ENCODE measurements around the gene HAUS7.

The HAUS7 gene

GRCh38 chrX:153462291-153462690 lies 8.1 kb downstream of the HAUS7 start:
- Histone ChIP-seq H3K9ac (ENCODE audit: low read length) (no peak overlapping the region), H3K9me3 (ENCODE audit: low read length) (no peaks in the 10 kb centered on the region), H3K4me3 (ENCODE audit: low read depth in 1 of 2, low read length in 2 of 2) (no peak overlapping the region), H3K36me3 (ENCODE audit: insufficient read depth, low read length) (no peaks in the 10 kb centered on the region), H3K4me1 (ENCODE audit: insufficient read depth, low read length) (no peaks in the 10 kb centered on the region), H3K27ac (ENCODE audit: low read depth, low read length) (no peak overlapping the region), H3K27me3 (ENCODE audit: control insufficient read depth in 1 of 2, insufficient read depth in 2 of 2, low read length in 2 of 2) (peaks cover 5 to 7% of the 10 kb centered on the region in 2 donors)

- H3K4me3 ChIP-seq (ENCODE audit: low read depth in 1 of 2, low read length in 2 of 2) = no peak overlapping the region
- H3K4me1 ChIP-seq (ENCODE audit: insufficient read depth, low read length) = no peaks in the 10 kb centered on the region
- H3K27ac ChIP-seq (ENCODE audit: low read depth, low read length) = no peak overlapping the region
- H3K9me3 ChIP-seq (ENCODE audit: low read length) = no peaks in the 10 kb centered on the region
- no peaks in the 10 kb centered on the region for H3K36me3 ChIP-seq (ENCODE audit: insufficient read depth, low read length)
- H3K27me3 ChIP-seq (ENCODE audit: control insufficient read depth in 1 of 2, insufficient read depth in 2 of 2, low read length in 2 of 2) = peaks cover 7 to 14% of the 10 kb centered on the region in 2 donors
- H3K9ac ChIP-seq (ENCODE audit: low read length) = no peak overlapping the region
These were observed 9.6 kb downstream of the HAUS7 start for GRCh38 chrX:153460826-153461225.

GRCh38 chrX:153459986-153460385 lies 10.4 kb downstream of the HAUS7 start:
- H3K27me3 ChIP-seq (ENCODE audit: control insufficient read depth in 1 of 2, insufficient read depth in 2 of 2, low read length in 2 of 2) = peaks cover 7 to 14% of the 10 kb centered on the region in 2 donors
- H3K4me3 ChIP-seq (ENCODE audit: low read depth in 1 of 2, low read length in 2 of 2) = no peak overlapping the region
- H3K27ac ChIP-seq (ENCODE audit: low read depth, low read length) = no peak overlapping the region
- H3K9me3 ChIP-seq (ENCODE audit: low read length) = no peaks in the 10 kb centered on the region
- H3K36me3 ChIP-seq (ENCODE audit: insufficient read depth, low read length) = no peaks in the 10 kb centered on the region
- no peak overlapping the region for H3K9ac ChIP-seq (ENCODE audit: low read length)
- no peaks in the 10 kb centered on the region for H3K4me1 ChIP-seq (ENCODE audit: insufficient read depth, low read length)

DNA sequence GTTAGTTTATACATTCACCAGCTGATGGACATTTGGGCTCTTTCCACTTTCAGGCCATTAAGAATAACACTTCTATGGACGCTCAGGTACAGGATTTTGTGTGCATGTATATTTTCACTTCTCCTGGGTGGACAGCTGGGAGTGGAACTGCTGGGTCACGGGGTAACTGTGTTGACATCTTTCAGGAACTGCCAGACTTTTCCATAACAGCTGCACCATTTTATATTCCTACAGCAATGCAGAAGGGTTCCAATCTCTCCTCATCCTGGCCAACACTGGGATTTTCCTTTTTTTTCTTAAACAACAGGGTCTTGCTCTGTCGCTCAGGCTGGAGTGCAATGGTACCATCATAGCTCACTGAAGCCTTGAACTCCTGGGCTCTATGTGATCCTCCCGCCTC lies 11.9 kb downstream of the HAUS7 start:
- no peak overlapping the region for H3K4me3 ChIP-seq (ENCODE audit: low read depth in 1 of 2, low read length in 2 of 2)
- H3K36me3 ChIP-seq (ENCODE audit: insufficient read depth, low read length) = no peaks in the 10 kb centered on the region
- H3K4me1 ChIP-seq (ENCODE audit: insufficient read depth, low read length) = no peaks in the 10 kb centered on the region
- H3K9me3 ChIP-seq (ENCODE audit: low read length) = no peaks in the 10 kb centered on the region
- peaks cover 7 to 14% of the 10 kb centered on the region in 2 donors for H3K27me3 ChIP-seq (ENCODE audit: control insufficient read depth in 1 of 2, insufficient read depth in 2 of 2, low read length in 2 of 2)
- no peak overlapping the region for H3K9ac ChIP-seq (ENCODE audit: low read length)
- H3K27ac ChIP-seq (ENCODE audit: low read depth, low read length) = no peak overlapping the region

DNA sequence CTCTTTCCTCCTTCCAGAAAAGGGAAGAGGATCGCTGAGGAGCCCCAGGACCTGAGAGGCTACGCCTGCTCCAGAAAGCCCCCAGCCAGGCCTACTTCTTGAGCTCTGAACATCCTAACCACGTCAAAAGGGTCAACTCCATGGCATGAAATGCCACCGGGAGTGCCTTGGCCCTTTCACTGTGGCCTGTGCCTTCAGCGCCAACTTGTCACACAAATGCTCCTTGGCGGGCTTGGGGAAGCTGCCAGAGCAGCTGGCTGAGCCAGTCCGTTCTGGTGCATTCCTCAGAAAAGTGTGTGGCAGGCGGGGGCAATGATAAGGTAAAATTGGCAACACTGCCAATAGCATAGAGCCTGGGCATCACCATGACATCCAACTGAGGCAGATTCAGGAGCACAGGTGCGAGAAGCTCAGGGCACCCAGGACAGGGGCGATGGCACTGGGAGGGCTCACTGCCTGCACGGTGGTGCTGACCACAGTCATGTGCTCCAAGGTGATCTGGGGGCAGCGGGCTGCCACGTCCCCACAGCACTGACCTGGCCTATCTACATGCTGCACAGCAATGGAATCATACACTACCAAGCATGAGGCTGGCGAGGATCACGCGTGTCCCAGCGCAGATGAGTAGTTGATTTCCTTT lies 12.4 kb downstream of the HAUS7 start:
- no peak overlapping the region for H3K9ac ChIP-seq (ENCODE audit: low read length)

DNA sequence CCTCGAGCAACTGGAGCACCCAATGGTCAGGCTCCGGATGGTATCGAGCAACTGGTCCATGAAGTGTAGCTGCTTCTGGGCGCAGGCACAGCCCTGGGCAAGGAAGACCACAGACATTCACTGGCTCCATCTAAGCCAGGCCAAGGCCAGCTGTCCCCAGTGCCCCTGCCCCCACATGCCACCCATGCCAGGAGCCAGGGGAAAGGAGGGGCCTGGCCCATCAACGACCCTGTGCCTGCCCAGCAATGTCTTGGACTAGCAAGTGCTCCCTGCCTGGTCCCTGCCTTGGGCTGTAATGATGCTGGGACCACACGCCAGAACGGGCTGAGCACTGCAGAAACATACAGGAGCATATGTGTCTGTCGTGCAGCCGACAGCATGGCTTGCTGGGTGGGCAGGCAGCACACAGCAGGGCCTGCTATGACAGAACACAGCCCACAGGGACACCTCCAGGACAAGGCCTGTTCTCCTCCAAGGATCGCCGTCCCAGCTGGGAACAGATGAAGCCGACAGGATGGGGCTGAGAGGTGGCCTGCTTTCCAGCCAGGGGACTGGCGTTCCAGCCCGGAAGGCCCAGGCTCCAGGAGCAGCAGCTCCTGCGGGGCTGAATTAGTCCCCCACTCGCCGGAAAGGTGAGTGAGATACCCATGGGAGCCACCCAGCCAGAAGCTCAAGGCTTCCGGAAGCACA lies 13.1 kb downstream of the HAUS7 start:
- H3K27me3 ChIP-seq (ENCODE audit: control insufficient read depth in 1 of 2, insufficient read depth in 2 of 2, low read length in 2 of 2) = peaks cover 7 to 14% of the 10 kb centered on the region in 2 donors
- no peak overlapping the region for H3K4me3 ChIP-seq (ENCODE audit: low read depth in 1 of 2, low read length in 2 of 2)
- no peaks in the 10 kb centered on the region for H3K4me1 ChIP-seq (ENCODE audit: insufficient read depth, low read length)
- H3K9ac ChIP-seq (ENCODE audit: low read length) = no peak overlapping the region
- no peaks in the 10 kb centered on the region for H3K9me3 ChIP-seq (ENCODE audit: low read length)
- H3K36me3 ChIP-seq (ENCODE audit: insufficient read depth, low read length) = no peaks in the 10 kb centered on the region
- no peak overlapping the region for H3K27ac ChIP-seq (ENCODE audit: low read depth, low read length)

More for the DNA sequence above, 12.4 kb downstream of the HAUS7 start:
- Histone ChIP-seq H3K27ac (ENCODE audit: low read depth, low read length) (no peak overlapping the region), H3K36me3 (ENCODE audit: insufficient read depth, low read length) (no peaks in the 10 kb centered on the region), H3K4me1 (ENCODE audit: insufficient read depth, low read length) (no peaks in the 10 kb centered on the region), H3K27me3 (ENCODE audit: control insufficient read depth in 1 of 2, insufficient read depth in 2 of 2, low read length in 2 of 2) (peaks cover 7 to 14% of the 10 kb centered on the region in 2 donors), H3K9me3 (ENCODE audit: low read length) (no peaks in the 10 kb centered on the region), H3K4me3 (ENCODE audit: low read depth in 1 of 2, low read length in 2 of 2) (no peak overlapping the region)

DNA sequence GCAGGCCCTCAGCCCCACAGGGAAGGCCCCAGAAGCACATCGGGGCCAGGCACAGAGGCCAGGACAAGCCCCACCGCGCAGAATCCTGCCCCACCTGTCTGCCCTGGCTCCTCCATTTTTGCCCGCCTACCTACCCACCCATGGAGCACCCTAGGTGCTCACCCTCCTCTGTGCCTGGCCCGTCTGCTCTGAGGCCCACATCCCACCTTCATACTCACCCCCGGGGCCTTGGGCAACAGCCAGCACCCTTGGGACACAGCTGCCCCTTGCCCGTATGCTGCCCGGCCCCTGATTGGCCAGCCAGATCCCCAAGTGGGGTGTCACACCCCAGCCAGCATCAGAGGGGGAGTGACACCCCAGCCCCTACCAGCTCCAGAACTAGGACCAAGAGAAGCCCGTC lies 13.7 kb downstream of the HAUS7 start:
- no peaks in the 10 kb centered on the region for H3K36me3 ChIP-seq (ENCODE audit: insufficient read depth, low read length)
- no peaks in the 10 kb centered on the region for H3K9me3 ChIP-seq (ENCODE audit: low read length)
- no peaks in the 10 kb centered on the region for H3K4me1 ChIP-seq (ENCODE audit: insufficient read depth, low read length)
- H3K27ac ChIP-seq (ENCODE audit: low read depth, low read length) = no peak overlapping the region
- no peak overlapping the region for H3K9ac ChIP-seq (ENCODE audit: low read length)
- H3K4me3 ChIP-seq (ENCODE audit: low read depth in 1 of 2, low read length in 2 of 2) = no peak overlapping the region
- H3K27me3 ChIP-seq (ENCODE audit: control insufficient read depth in 1 of 2, insufficient read depth in 2 of 2, low read length in 2 of 2) = peaks cover 7 to 14% of the 10 kb centered on the region in 2 donors

GRCh38 chrX:153456161-153456560 lies 14.2 kb downstream of the HAUS7 start:
- Histone ChIP-seq H3K27ac (ENCODE audit: low read depth, low read length) (no peak overlapping the region), H3K4me3 (ENCODE audit: low read depth in 1 of 2, low read length in 2 of 2) (no peak overlapping the region), H3K9me3 (ENCODE audit: low read length) (no peaks in the 10 kb centered on the region), H3K4me1 (ENCODE audit: insufficient read depth, low read length) (no peaks in the 10 kb centered on the region), H3K36me3 (ENCODE audit: insufficient read depth, low read length) (no peaks in the 10 kb centered on the region), H3K9ac (ENCODE audit: low read length) (no peak overlapping the region), H3K27me3 (ENCODE audit: control insufficient read depth in 1 of 2, insufficient read depth in 2 of 2, low read length in 2 of 2) (peaks cover 7 to 14% of the 10 kb centered on the region in 2 donors)

DNA sequence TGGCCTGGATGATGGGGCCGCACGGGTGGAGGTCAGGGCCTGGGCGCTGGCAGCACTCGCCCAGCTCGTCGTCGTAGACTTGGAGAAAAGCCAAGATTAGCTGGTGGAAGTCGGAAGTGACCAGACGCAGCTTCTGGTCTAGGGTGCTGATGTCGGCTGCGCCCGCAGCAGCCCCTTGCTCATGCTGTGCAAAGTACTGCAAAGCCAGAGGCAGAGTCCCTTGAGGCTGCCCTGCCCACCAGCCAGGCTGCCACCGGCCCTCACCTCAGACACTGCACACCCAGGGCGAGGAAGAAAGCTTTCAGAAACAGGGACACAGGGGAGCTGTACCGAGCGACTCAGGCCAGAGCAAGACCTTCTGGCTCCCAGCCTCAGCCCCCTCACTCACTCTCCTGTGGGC lies 14.8 kb downstream of the HAUS7 start:
- no peaks in the 10 kb centered on the region for H3K4me1 ChIP-seq (ENCODE audit: insufficient read depth, low read length)
- H3K36me3 ChIP-seq (ENCODE audit: insufficient read depth, low read length) = no peaks in the 10 kb centered on the region

DNA sequence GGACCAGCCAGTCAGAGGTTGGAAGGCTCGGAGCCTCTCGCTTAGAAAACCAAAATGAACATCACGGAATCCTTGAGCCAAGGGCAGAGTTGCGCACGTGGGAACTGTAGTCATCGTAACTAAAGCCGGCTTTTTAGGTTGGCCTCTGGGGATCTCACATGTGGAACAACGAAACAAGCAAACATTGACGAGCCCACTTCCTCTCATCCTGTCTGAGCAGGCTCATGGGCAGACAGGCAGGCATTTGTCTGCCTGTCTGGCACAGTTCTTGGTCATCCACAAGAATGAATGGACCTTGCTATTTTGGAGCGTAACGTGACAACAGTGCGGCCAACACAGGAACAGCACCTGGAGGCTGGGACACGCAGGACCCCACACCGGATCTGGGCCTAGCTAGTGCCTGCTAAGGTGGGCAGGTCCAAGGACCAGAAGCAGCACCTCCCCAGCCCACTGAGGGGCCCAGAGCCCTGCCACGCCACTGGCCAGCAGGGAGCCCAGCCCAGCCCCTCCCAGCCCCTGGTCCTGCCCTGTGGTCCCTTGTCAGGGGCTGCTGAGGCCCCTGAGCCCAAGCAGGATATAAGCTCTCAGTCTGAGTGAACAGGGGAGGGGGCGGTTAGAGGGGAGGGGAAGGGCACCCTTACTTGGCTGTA lies 15.3 kb downstream of the HAUS7 start:
- H3K4me3 ChIP-seq (ENCODE audit: low read depth in 1 of 2, low read length in 2 of 2) = no peak overlapping the region
- H3K36me3 ChIP-seq (ENCODE audit: insufficient read depth, low read length) = no peaks in the 10 kb centered on the region
- H3K9ac ChIP-seq (ENCODE audit: low read length) = no peak overlapping the region
- H3K27me3 ChIP-seq (ENCODE audit: control insufficient read depth in 1 of 2, insufficient read depth in 2 of 2, low read length in 2 of 2) = peaks cover 7 to 14% of the 10 kb centered on the region in 2 donors
- H3K27ac ChIP-seq (ENCODE audit: low read depth, low read length) = no peak overlapping the region
- no peaks in the 10 kb centered on the region for H3K9me3 ChIP-seq (ENCODE audit: low read length)
- H3K4me1 ChIP-seq (ENCODE audit: insufficient read depth, low read length) = no peaks in the 10 kb centered on the region

More for the DNA sequence above, 14.8 kb downstream of the HAUS7 start:
- H3K4me3 ChIP-seq (ENCODE audit: low read depth in 1 of 2, low read length in 2 of 2) = no peak overlapping the region
- peaks cover 7 to 14% of the 10 kb centered on the region in 2 donors for H3K27me3 ChIP-seq (ENCODE audit: control insufficient read depth in 1 of 2, insufficient read depth in 2 of 2, low read length in 2 of 2)
- H3K27ac ChIP-seq (ENCODE audit: low read depth, low read length) = no peak overlapping the region
- H3K9ac ChIP-seq (ENCODE audit: low read length) = no peak overlapping the region
- H3K9me3 ChIP-seq (ENCODE audit: low read length) = no peaks in the 10 kb centered on the region

DNA sequence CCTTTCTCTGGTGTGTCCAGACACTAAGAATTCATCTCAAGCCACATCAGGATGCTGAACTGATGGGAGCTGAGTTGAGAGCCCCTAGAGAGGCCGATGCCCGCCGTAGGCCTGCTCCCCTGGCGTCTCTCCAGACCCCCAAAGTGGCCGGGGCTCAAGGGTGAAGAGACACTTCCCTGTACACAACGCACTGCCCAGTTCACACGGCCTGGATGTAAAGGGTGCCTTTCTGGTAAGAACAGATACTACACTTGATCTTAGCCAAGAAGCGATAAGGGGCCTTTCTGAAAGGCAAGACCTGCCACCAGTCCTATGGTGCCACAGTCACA lies 19.5 kb downstream of the HAUS7 start:
- no peak overlapping the region for H3K4me3 ChIP-seq (ENCODE audit: low read depth in 1 of 2, low read length in 2 of 2)
- H3K36me3 ChIP-seq (ENCODE audit: insufficient read depth, low read length) = no peaks in the 10 kb centered on the region
- peaks cover 0 to 9% of the 10 kb centered on the region in 2 donors for H3K27me3 ChIP-seq (ENCODE audit: control insufficient read depth in 1 of 2, insufficient read depth in 2 of 2, low read length in 2 of 2)
- H3K9ac ChIP-seq (ENCODE audit: low read length) = no peak overlapping the region
- H3K4me1 ChIP-seq (ENCODE audit: insufficient read depth, low read length) = no peaks in the 10 kb centered on the region
- no peaks in the 10 kb centered on the region for H3K9me3 ChIP-seq (ENCODE audit: low read length)
- H3K27ac ChIP-seq (ENCODE audit: low read depth, low read length) = no peak overlapping the region

All from muscle layer of colon (tissue), 2 donors.